Activated CD4-positive, alpha-beta T cell treated with anti-CD3 and anti-CD28 coated beads, Interleukin-2, amount 50 U/mL, for 1 hour (primary cell): Measurements from ENCODE around the gene NOG.
A peak's percentile ranks its signal among the peaks of the same experiment; 100 is the strongest.

Experiments used
- DNase-seq: peaks from one replicate; pipeline ENCODE4 v3.0.0-alpha.2; 2020

The NOG gene

DNA sequence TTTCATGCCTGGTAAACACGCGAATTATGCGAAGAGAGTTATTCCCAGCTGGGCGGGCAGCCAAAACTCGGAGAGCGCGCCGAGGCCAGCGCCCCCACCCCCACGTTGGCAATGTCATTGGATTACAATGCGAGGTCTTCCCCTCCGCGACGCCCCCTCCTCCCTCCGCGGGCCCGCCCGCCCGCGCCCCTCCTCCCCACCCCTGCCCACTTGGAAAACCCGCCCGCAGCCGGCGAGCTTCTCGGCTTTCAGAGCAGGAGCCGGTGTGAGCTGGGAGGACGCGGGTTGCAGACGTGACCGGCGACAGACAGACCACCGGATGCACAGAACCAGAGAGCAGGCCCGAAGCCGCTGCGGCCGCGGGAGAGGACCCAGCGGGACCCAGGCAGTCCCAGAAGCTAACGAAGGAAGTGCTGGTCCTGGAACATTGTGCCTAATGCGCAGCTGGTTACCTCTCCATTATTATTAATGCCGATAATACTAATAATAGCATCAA is 4.0 kb downstream of the NOG start:
- peak; percentile 8 for DNase-seq

DNA sequence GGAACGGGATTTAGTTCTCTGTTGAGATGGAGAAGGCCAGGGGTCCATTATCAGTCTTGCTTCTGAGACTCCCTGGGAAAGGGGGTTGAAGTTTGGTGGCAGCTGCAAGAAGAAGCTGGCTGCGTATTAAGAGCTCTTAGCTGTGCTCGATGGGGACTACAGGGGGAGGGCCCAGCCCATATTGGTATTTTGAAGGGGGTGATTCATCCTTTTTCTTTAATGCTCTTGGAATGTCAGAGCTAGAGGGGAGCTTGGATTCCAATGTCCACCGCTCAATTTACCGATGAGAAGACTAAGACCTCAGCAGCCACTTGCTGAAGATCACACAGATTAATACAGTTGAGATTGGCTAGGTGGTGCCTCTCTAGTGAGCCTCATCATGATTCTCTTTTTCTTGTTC is 5.0 kb downstream of the NOG start:
- DNase-seq: no peak

DNA sequence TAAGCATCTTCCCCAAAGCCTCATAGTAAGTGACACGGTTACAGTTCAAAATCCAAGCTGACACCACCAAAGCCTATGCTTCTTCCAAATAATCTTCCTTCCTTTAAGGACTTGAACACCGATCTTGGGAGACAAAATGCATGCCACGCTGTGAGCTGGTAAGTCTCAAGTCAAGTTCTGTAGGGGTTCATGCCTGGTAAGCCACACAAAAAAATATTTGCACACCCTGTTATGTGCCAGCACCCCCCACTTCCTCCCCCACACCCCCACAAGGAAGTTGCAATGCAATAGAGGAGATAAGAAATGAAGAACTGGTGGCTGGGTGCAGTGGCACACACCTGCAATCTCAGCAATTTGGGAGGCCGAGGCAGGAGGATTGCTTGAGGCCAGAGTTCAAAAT is 5.6 kb downstream of the NOG start:
- peak; percentile 3 for DNase-seq

DNA sequence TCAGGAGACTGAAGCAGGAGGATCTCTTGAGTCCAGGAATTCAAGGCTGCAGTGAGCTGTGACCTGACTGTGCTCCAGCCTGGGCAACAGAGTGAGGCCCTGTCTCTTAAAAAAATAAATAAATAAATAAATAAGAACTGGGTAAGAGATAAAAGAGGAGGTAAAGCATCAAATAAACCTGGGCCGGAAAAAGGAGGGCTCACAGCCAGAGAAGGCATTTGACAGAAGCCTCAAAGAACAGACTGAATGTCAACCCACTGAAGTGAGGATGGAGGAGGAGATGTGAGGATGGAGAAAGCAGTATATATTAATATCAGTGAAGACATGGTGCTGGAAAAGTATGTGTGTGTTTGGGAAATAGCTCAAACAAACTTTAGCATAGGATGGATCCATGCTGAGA is 6.1 kb downstream of the NOG start:
- no peak for DNase-seq

DNA sequence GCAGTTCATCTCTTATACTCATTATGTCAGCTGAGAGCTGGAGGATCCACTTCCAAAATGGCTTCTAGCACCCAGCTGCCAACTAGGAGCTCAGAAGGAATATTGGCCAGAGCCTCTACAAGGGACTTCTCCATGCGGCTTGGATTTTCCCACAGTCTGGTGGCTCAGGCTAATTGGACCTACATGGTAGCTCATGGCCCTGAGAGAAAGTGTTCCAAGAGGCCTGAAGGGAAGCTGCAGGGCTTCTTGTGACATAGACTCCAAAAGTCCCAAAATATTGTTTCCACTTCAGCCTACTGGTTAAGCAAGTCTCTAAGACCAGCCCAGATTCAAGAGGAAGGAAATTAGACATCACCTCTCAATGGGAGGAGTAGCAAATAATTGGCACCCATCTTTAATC is 6.8 kb downstream of the NOG start:
- DNase-seq: no peak

DNA sequence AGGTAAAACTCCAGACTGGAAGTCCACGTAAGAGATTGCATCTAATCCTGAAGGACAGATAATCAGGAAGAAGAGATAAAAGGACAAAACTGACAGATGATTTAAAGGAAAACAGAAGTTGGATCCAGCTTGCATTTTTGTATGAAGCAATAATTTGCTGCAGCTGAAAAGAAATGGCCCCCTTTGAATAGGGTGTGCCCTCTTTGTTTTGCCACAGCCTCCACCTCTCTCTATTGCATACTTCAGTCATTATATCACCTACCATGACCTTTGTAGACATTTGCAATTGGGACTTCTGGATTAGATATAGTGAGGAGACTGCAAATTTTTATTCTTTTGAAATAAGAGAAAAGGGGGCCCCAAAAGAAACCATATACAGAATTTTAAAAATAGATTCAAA is 8.1 kb downstream of the NOG start:
- DNase-seq: no peak

DNA sequence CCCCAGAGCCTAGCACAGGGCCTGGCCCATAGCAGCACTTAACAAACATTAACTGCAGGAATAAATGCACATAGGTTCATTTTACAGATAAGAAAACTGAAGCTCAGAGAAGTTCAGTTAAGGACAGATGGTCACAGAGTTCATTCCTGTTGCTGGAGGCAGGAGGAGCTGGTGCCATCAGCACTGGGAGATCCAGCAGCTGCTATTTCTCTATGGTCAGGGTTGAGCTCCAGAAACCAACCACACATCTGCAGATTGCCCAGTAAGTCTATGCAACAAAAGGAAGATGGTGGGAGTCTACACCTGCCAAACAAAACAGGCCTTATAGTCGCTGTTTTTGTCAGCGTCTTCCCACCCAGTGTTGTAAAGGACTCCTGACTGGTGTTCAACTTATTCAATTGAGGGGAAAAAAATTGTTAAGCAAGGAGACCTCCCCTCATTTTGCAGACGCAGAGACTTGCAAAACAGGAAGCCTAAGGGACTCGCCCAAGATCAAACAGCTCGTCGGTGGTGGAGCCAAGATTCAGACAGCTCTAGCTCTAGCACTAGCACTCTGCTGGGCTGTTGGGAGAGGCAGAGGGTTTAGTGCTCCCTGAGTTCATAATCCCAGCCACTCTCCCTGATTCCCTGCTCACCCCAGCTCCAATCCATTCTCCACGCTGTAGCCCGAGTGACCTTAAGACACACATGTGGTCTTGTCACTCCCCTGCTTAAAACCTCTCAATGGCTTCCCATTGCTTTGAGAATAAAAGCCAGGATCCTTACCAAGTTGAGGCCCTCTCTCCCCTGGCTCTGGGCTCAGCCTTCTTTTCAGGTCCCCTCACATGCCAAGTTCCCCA is 9.0 kb downstream of the NOG start:
- DNase-seq: peak; percentile 52

DNA sequence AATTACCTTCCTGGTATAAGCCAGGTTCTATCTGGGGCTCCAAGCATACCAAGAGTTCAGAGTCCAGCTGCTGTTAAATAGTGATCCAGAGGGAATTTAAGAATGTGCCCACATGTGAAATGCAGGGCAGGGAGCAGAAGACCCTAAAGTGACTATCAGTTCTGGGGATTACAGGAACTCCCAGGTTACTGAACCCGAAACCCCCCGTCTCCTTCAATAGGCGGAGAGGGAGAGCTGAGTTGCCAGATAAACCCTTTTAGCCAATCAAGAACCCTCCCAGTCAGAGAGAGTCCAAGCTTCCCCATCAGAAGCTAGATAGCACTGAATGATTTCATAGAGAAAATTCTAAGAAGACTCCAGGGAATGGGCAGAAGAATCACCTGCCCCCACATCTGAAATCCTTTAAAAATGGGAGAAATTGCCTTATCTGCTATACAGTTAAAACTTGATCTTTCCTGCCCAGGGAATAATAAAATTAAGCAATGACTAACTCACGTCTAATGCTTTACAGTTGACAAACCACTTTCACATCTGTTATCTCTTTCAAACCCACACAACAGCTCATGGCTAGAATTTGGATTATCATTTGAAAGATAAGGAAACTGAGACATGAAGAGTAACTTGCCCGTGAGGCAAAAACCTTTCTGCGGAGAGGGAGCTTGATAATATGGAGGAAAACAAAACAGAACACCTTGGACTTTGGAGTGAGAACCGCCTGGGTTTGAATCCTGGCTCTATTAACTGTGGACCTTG is 10.2 kb downstream of the NOG start:
- no peak for DNase-seq

DNA sequence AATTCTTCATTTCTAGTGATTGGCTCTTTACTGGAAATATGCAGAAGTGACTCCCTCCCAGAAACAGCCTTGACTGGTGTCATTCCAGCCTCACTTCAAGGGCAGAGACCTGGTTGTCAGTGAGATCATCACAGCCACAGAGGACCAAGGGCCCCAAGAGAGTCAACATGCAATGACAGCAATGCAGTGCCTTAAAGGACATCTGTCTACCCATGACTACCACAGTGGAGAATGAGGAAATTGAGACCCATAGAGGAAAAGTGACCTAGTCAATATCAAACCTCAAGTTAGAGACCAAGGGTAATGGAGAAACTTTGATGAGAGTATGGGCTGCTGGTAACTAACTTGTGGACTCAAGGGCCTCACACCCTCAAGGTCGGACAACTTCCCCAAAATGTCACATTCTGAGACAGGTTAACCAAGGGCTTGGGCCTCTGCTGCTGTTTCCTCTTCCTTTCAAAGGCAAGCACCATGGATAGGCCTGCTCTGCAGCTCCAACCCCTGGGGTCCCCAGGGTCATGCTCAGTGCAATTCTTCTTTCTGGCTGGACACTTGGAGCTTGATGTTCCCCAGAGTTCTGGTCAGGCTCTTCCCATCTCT is 11.3 kb downstream of the NOG start:
- no peak for DNase-seq

DNA sequence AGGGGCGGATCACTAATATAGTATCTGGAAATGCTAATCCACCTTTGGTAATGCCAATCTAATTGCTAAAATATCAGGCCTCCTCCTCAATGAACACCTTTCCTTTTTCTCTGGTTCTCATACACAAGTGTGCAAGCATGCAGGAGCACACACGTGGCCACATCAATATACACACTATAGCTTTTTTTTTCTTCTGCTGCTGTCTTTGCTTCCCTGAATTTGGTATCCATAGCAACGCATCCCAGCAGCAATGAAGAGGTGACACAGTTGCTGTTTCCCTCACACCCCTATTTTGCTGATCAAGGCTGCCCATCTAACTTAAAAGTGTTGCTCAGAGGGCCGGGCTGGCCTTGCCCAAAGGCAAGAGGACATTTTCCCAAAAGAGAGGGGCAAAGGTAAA is 15.4 kb downstream of the NOG start:
- no peak for DNase-seq

DNA sequence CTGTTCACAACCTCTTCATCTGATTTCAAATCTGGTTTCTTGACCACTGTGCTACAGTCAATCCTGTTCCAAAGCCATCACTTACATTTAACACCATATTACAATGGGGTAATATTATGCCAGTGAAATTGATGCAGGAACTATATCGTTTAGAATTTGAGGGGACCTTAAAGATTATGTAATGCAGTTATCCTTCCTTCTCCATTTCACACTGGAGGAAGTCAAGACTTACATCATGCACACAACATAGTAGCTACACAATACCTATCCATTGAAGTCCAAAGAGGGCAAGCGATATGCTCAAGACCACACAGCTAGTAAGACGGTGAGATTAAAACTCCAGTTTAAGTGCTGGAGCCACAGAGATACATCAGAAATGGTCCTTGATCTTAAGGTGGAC is 16.8 kb downstream of the NOG start:
- DNase-seq: no peak

DNA sequence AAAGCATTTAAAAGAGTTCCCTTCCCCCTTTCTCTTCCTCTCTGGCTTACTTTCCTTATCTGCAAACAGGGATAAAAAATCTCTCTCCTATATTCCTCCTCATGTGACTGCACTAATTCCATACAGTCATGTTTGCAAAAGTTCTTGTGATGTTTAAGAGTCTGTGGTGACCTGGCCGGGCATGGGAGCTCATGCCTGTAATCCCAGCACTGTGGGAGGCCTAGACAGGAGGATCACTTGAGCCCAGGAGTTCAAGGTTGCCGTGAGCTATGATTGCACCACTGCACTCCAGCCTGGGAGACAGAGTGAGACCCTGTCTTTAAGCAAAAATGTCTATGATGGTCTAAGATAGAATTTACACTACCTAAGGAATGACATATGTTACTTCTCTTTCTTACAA is 19.6 kb downstream of the NOG start:
- no peak for DNase-seq

DNA sequence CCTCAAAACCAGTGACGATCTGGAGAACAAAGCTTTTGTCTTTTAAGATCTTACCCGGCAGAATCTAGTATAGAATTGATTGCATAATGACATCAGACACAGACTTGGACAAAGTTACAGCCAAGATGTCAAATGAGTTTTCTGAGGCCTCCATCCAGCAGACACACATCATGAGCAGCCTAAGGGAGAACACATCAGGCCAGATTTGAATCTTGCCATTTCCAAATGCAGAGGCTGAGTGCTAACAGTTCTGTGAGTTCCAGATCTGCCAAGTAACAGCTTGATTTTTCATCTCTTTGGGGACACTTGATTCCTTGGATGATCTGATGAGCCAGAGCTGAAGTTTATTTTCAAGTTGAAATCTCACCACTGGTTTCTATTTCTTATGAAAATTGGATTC is 21.0 kb downstream of the NOG start:
- DNase-seq: no peak

DNA sequence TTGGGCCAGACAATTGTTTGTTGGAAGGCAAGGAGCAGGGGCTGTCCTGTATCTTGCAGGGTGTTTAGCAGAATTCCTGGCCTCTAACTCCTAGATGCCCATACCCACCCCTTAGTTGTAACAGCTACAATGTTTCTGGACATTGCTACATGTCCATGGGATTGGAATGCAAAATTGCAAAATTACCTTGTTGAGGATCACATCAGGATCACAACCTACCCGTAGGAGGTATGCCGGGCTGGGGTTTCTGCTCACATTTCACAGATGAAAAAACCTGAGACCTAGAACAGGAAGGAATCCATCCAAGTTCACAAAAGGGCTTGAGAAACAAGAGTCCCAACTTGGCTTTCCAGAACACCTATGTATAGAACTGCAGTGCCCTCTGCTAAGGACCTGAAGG is 22.7 kb downstream of the NOG start:
- DNase-seq: no peak

DNA sequence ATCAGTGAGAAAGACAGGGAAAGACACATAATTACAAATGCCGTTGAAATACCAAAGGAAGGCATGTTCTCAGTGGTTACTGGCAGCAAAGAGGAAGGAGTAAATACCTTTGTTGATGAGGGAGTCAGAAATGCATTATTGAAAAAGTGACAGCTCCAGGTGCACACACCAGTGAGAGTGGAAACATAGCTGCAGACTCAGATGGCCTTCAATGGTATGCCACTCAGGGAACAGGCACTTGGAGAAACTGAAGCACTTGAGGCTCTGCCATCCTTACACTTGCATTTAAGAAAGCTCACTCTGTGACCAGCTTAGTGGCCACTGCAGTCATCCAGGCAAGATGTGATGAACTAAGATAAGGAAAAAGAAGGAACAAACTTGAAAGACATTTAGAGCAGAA is 29.9 kb downstream of the NOG start:
- DNase-seq: no peak

DNA sequence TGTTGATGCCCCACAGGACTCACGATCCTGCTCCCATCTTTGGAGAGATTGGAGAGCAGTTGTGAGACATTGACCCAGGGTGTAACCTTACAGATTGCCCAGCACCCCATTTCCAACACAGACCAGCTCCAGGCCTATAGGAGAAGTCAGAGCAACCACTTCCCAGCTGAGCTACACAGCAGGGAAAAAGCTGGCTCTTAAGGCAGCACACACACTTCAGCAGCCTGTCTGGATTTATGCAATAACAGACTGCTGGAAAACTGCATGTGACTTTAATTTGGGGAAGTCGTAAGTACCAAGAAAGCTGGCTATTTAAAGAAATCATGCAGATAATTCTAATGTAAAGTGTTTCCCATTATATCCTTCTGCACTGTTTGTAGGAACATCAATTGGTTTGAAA is 30.8 kb downstream of the NOG start:
- DNase-seq: no peak

DNA sequence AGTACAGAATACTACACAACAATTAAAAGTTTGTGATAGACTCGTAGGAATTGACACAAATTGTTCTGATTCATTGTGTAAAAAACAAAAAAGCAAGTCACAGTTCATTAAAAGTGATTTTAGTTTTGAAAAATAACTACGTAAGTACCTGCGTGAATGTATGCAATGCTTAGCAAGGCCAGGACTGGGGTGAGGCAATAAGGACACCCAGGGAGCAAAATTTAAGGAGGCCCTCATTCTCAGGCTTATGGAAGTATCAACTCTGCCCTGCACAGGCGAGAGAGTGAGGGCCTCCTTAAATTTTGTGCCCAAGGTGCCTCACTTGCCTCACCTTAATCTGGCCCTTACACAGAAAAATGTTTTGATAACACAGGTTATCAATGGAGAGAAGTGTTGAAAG is 31.4 kb downstream of the NOG start:
- DNase-seq: no peak

DNA sequence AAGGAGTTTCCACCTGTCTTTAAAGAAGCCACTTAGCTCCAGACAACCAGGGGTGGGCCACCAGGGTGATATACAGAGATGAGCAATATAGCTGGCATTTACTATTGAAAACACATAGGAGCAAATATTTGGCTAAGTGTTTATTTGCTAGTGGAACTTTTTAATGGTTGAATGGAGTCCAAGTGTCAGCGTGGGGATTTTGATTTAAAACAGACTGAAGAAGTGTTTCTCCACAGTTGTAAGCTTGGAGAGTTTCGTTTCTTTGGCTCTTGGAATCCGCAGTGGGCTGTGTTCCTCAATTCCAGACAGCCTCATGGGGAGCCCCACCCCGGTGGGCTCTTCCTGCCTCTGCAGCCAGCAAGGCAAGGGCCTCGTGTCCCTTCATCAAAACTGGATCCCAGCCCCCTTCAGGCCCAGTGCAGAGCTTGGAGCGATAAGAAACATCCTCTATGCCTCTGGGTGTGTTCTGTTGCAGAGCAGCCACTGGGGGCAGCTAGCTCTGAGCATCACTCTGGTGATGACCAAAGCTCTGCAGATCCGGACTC is 36.1 kb downstream of the NOG start:
- DNase-seq: peak; percentile 2

DNA sequence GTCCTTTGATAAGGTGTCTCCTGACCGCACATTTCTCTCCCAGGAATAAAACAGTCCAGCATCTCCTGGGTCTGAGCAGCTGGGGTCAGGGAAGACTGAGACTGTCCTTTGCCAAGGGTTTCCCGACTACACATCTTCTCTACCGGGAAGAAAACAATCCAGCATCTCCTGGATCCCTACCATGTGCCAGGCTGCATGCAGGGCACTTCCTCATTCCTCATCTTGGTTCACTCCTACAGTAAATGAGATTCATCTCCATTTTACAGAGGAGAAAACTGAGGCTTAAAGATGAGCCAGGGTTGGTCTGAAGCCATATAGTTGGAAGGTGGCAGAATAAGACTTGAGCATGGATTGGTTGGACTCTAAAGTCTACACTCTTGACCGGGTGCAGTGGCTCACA is 36.7 kb downstream of the NOG start:
- DNase-seq: no peak

DNA sequence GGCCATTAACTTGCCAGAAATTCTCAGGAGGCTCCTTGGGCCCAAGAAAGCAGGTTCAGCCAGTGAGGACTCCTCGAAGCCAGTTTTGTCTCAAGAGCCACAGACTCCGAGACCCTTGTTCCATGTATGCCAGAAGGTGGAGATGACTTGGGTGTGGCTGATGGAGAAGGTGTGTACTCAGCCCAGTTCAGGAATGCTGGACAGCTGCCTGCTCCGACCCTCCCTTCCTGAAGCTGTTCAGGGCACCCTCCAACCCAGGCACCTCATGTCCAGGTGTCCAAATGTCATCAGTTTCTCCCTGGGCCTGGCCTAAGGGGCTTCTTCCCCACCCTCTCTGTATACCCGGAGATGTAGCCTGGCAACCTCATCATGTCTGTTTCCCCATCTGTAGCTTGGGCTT is 40.2 kb downstream of the NOG start:
- no peak for DNase-seq

DNA sequence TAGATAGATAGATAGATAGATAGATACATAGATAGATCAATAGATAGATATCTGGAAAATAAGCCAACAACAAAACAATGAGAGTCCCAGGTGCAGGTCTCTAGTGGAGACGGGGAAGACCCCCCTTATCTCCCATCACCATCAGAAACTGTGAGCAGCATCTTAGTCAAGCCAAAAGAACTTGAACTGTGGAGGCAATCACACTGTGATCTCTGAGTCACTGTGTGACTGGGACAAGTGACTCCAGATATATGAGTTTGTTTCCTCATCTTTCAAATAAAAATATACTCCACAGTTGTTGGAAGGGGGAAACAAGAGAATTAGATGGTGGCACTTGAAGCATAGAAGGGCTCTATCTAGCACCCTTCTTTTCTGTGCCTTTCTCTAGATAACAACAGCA is 42.1 kb downstream of the NOG start:
- no peak for DNase-seq

DNA sequence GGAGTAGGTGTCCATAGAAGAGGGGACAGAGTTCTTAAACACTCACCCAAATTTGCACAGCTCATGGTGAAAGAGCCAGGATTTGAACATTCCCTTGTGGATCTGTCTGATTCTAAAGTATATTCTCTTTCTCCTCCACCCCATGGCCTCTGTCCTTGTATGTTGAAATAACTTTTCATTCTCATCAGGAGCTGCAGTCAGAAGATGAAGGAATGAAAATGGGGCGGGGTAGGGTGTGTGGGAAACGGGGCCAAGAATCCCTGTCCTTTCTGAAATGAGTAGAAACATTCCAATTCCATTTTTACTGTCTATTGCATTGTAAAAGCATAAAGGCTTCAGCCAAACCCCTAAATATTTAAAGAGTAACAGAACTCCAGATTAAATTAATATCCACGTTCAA is 42.8 kb downstream of the NOG start:
- DNase-seq: no peak

DNA sequence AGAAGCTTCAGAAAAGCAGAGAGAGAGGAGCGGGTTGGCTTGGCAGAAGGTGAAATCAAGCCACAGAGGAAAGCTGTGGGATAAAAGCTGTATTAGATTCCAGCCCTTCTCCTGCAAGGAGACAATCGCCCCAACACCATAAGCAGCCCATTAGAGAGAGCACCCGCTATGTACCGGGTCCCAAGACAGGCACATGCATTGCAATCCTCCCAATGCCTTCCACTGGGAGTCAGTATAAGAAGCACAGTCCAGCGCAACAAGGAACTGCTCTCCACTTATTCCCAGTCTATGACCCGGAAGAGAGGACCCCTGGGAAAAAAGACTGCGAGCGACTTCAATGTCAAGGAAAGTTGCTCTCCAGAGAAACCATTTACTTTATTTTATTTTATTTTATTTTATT is 43.8 kb downstream of the NOG start:
- no peak for DNase-seq

DNA sequence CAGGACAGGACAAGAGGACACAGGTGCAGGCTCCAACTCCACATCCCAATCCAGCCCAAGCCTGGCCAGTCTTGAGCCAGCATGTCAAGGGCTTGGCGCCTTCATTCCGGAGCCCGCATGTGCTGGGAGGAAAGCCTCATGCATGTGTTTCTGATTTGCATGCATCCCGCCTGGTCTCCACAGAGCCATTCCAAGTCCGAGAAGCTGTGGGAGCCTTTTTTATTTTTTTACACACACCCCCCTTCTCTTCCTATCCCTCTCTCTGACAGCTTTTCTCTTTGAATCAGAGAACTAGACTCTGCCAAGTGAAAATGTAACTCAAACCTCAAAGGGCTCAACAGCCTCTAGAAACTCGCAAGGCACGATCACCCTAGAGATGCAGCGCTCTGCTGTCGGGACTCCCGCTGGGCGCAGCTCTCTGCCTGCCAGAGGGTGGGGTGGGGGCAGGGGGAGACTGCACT is 45.1 kb downstream of the NOG start:
- DNase-seq: no peak
